A549 (cell line): Measurements from ENCODE around the gene ZNF511. TPM values are rescaled to one million over a fixed set of nuclear protein-coding genes. Genes with fewer than 3 reads are reported as not detected.
"Not testable (repeated sequence)": the region's sequence is repeated elsewhere in the genome, so short reads cannot be mapped to it uniquely, and the experiment has no call there.

ENCODE experiments used
- ATAC-seq, 2 experiments: fragments of 200-7000 bp in 1 of 2; fragments of >200 bp in 1 of 2; cut with Nextera tagmentation in 1 of 2; cut with Tn5 transposase in 1 of 2; 3 replicates each; pipeline versions ENCODE4 v1.8.0 to v1.9.1; 2018 to 2020; ENCODE audit warnings: mild to moderate bottlenecking in 1 of 2, moderate library complexity in 1 of 2
- CTCF ChIA-PET: fragments of 300-600 bp; sonication (Branson Sonifier 250); formaldehyde crosslinking; extraction: SDS; loops from one replicate; lab custom pipeline; 2021; ENCODE audit warnings: antibody characterized with exemption, inconsistent platforms; lab: Yijun Ruan, JAX
- POLR2A ChIA-PET: fragments of 350-600 bp; formaldehyde crosslinking; extraction: SDS; loops from one replicate; lab custom pipeline; 2021; ENCODE audit warnings: antibody characterized with exemption, inconsistent platforms; lab: Yijun Ruan, JAX
- DNase-seq, 2 experiments: peaks; one replicate each; pipeline versions ENCODE4 v3.0.0 to v3.0.0-alpha.2; 2011 to 2016; ENCODE audit warnings: low read depth in 1 of 2, low spot score in 1 of 2
- FAIRE-seq: peaks from 2 replicates; lab custom pipeline; 2011; peaks lifted over from hg19 to GRCh38; lab: Jason Lieb, UNC
- H3K27ac ChIP-seq, 2 experiments: fragments of >200 bp; sonication (Bioruptor Twin); formaldehyde crosslinking; 3 replicates each; pipeline ENCODE4 v1.5.1; 2016 to 2017
- H3K4me1 ChIP-seq: fragments of >200 bp; sonication (Bioruptor Twin); formaldehyde crosslinking; 3 replicates; pipeline ENCODE4 v1.6.1; 2016
- H3K4me2 ChIP-seq: fragments of >200 bp; sonication (Bioruptor Twin); formaldehyde crosslinking; 3 replicates; pipeline ENCODE4 v1.6.1; 2016
- H3K4me3 ChIP-seq: fragments of >200 bp; sonication (Bioruptor Twin); formaldehyde crosslinking; 3 replicates; pipeline ENCODE4 v1.5.1; 2016
- H3K9me3 ChIP-seq: fragments of >200 bp; sonication (Bioruptor Twin); formaldehyde crosslinking; 3 replicates; pipeline ENCODE4 v1.6.1; 2016
- CHD4 ChIP-seq: fragments of 200-600 bp; sonication (generic); IDR thresholded peaks from 2 replicates; pipeline ENCODE4 v1.6.1; 2016; ENCODE audit warnings: antibody characterized with exemption, mild to moderate bottlenecking, borderline replicate concordance
- EHF ChIP-seq: fragments of 250-450 bp; sonication (Bioruptor Pico); IDR thresholded peaks from 2 replicates; pipeline ENCODE4 v1.5.0; 2020; ENCODE audit warnings: mild to moderate bottlenecking
- ESRRA ChIP-seq: fragments of 150-350 bp; IDR thresholded peaks from 2 replicates; pipeline ENCODE4 v1.6.1; 2014; ENCODE audit warnings: mild to moderate bottlenecking, low read length, borderline replicate concordance
- HDAC2 ChIP-seq: fragments of 200-600 bp; sonication (generic); IDR thresholded peaks from 2 replicates; pipeline ENCODE4 v1.6.1; 2016
- HEYL ChIP-seq: fragments of 250-450 bp; sonication (Bioruptor Pico); IDR thresholded peaks from 2 replicates; pipeline ENCODE4 v1.8.0; 2021; ENCODE audit warnings: mild to moderate bottlenecking, moderate library complexity
- HOXB13 ChIP-seq: fragments of 250-450 bp; sonication (Bioruptor Pico); IDR thresholded peaks from 2 replicates; pipeline ENCODE4 v1.5.0; 2020; ENCODE audit warnings: low read depth, mild to moderate bottlenecking, moderate library complexity
- HOXB5 ChIP-seq: fragments of 250-450 bp; sonication (Bioruptor Pico); IDR thresholded peaks from 2 replicates; pipeline ENCODE4 v1.5.0; 2020; ENCODE audit warnings: mild to moderate bottlenecking, moderate library complexity
- MAFK ChIP-seq: fragments of 450-650 bp; IDR thresholded peaks from 2 replicates; pipeline ENCODE4 v1.6.1; 2014; ENCODE audit not compliant: partially characterized antibody
- NPAS2 ChIP-seq: fragments of 250-450 bp; sonication (Bioruptor Pico); IDR thresholded peaks from 2 replicates; pipeline ENCODE4 v1.8.0; 2022; ENCODE audit warnings: mild to moderate bottlenecking, moderate library complexity, borderline replicate concordance
- NR3C1 ChIP-seq: fragments of >200 bp; sonication (Bioruptor Twin); formaldehyde crosslinking; IDR thresholded peaks from 3 replicates; pipeline ENCODE4 v1.6.1; 2017
- POLR2A ChIP-seq: IDR thresholded peaks from 2 replicates; pipeline ENCODE4 v1.6.1; 2012; ENCODE audit warnings: mild to moderate bottlenecking, low read length
- POLR2AphosphoS2 ChIP-seq: conservative IDR thresholded peaks from 2 replicates; pipeline ENCODE4 v1.6.1; 2012; ENCODE audit warnings: low read length, improper control_type of control experiment, inconsistent platforms
- RAD21 ChIP-seq, 2 experiments: fragments of >200 bp in 1 of 2; sonication (Bioruptor Twin) in 1 of 2; formaldehyde crosslinking in 1 of 2; IDR thresholded peaks in 1 of 2; conservative IDR thresholded peaks in 1 of 2; 2 replicates in 1 of 2; 3 replicates in 1 of 2; pipeline ENCODE4 v1.6.1; 2012 to 2018; ENCODE audit warnings: inconsistent platforms in 1 of 2
- RFX5 ChIP-seq: fragments of 450-650 bp; IDR thresholded peaks from 2 replicates; pipeline ENCODE4 v1.7.1; 2014; ENCODE audit warnings: antibody characterized with exemption, mild to moderate bottlenecking, moderate library complexity
- USF2 ChIP-seq: fragments of 450-650 bp; IDR thresholded peaks from 2 replicates; pipeline ENCODE4 v1.6.1; 2014; ENCODE audit warnings: antibody characterized with exemption
- ZC3H11A ChIP-seq: fragments of 450-650 bp; IDR thresholded peaks from 2 replicates; pipeline ENCODE4 v1.6.1; 2014; ENCODE audit warnings: antibody characterized with exemption, mild to moderate bottlenecking
- WGBS: methylation state at CpG from one replicate; pipeline ENCODE4 v1.1.6; 2017; ENCODE audit errors: missing lambda C conversion rate; 5-methylcytosine and 5-hydroxymethylcytosine counted together
- polyA plus RNA-seq, 4 experiments: library from polyadenylated mRNA; depleted of rRNA in 3 of 4; stranded (reverse); fragments of >200 nt; fragmentation: RNase III in 1 of 4; extraction: RNeasy Plus Mini Kit Qiagen cat#74134 plus additional on column Dnase treatment in 1 of 4; gene quantifications; 2 replicates in 3 of 4; 3 replicates in 1 of 4; pipeline ENCODE4 v1.2.3, GENCODE V29; 2011 to 2017
- TF ChIP-seq, protein P1 (sequence below): fragments of 250-450 bp; sonication (Bioruptor Pico); IDR thresholded peaks from 2 replicates; pipeline ENCODE4 v1.5.0; 2021; ENCODE audit warnings: mild to moderate bottlenecking, moderate library complexity, borderline replicate concordance
- TF ChIP-seq, protein P2 (sequence below): fragments of 150-350 bp; IDR thresholded peaks from 2 replicates; pipeline ENCODE4 v1.6.1; 2014; ENCODE audit warnings: low read depth, mild to moderate bottlenecking, low read length

The ZNF511 gene
- polyA plus RNA-seq, 2 of the 4 experiments (the other 2 are of a cell fraction) = 40.2 to 43.6 TPM

GRCh38 chr10:133320852-133321422 lies 12.2 kb downstream of the ZNF511 start:
- H3K4me3 ChIP-seq, POLR2A ChIA-PET, DNase-seq, H3K4me2 ChIP-seq, FAIRE-seq, H3K27ac ChIP-seq, ATAC-seq, H3K9me3 ChIP-seq: not testable (repeated sequence)
- CTCF ChIA-PET = interaction anchor here (0.6 to 4.0 kb wide), 6 partner anchors 8 to 652 kb away, joined by 3 to 56 read pairs (median 4); no protein-coding TSS in a partner anchor
- peak; percentile 96 for TF ChIP-seq MAFK
- peaks cover 15% of the 10 kb centered on the region for H3K4me1 ChIP-seq
- WGBS = 76% methylated on average over 6 of the region's 6 CpGs

DNA sequence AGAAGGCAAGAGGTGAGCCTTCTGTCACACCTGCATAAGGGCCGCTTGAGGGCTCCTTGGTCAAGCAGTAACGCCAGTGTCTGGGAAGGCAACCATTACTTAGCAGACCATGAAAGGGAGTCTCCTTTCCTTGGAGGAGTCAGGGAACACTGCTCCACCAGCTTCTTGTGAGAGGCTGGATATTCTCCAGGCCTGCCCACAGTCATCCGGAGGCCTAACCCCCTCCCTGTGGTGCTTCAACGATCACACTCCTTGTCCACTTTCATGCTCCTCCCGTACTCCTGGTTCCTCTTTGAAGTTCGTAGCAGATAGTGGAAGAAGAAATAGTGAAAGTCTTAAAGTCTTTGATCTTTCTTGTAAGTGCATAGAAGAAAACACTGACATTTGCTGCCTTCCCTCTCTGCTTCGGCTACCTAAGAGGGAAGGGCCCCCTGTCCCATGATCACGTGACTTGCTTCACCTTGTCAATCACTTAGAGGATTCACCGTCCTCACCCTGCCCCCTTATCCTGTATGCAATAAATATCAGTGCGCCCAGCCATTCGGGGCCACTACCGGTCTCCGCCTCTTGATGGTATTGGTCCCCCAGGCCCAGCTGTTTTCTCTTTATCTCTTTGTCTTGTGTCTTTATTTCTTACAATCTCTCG lies 13.5 kb downstream of the ZNF511 start:
- FAIRE-seq = not testable (repeated sequence)
- CTCF ChIA-PET = interaction anchor here (1.8 to 4.0 kb wide), 3 partner anchors 7 to 15 kb away, joined by 5 to 56 read pairs (median 10); no protein-coding TSS in a partner anchor

GRCh38 chr10:133324198-133324792 lies 15.6 kb downstream of the ZNF511 start:
- DNase-seq = peak; percentile 69 to 77
- Histone ChIP-seq H3K4me2 (peak overlapping the region; percentile 68), H3K27ac (peak overlapping the region; percentile 64 to 76), H3K4me1 (peaks cover 24% of the 10 kb centered on the region), H3K9me3 (no peaks in the 10 kb centered on the region; the same call in 2 of the 3 replicates), H3K4me3 (peak overlapping the region; percentile 36)
- ChIA-PET POLR2A (interaction anchor here (0.6 kb wide), 1 partner anchor 37 kb away, joined by 4 read pairs; no protein-coding TSS in a partner anchor), CTCF (interaction anchor here (1.3 to 1.5 kb wide), 3 partner anchors 9 to 16 kb away, joined by 3 to 9 read pairs (median 4); no protein-coding TSS in a partner anchor)
- ATAC-seq = peak; percentile 69 to 80
- WGBS = 20% methylated on average over 1 of the region's 13 CpGs
- no peak for FAIRE-seq
- TF ChIP-seq RAD21 (conservative IDR thresholded peaks at IDR 0.05 in 1 of 2, IDR thresholded peaks at IDR 0.05 in 1 of 2) = no peak

More for the DNA sequence above, 13.5 kb downstream of the ZNF511 start:
- H3K4me2 ChIP-seq, ATAC-seq, H3K9me3 ChIP-seq, POLR2A ChIA-PET, H3K4me3 ChIP-seq, H3K27ac ChIP-seq, DNase-seq: not testable (repeated sequence)
- H3K4me1 ChIP-seq = peaks cover 20% of the 10 kb centered on the region
- 75% methylated on average over 12 of the region's 14 CpGs for WGBS

GRCh38 chr10:133324857-133325260 lies 16.1 kb downstream of the ZNF511 start:
- no peak for DNase-seq
- H3K4me3 ChIP-seq = peak overlapping the region; percentile 44
- no peak for TF ChIP-seq NPAS2 (CRISPR knock-in tag)
- TF ChIP-seq, protein P1, sequence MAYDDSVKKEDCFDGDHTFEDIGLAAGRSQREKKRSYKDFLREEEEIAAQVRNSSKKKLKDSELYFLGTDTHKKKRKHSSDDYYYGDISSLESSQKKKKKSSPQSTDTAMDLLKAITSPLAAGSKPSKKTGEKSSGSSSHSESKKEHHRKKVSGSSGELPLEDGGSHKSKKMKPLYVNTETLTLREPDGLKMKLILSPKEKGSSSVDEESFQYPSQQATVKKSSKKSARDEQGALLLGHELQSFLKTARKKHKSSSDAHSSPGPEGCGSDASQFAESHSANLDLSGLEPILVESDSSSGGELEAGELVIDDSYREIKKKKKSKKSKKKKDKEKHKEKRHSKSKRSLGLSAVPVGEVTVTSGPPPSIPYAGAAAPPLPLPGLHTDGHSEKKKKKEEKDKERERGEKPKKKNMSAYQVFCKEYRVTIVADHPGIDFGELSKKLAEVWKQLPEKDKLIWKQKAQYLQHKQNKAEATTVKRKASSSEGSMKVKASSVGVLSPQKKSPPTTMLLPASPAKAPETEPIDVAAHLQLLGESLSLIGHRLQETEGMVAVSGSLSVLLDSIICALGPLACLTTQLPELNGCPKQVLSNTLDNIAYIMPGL (CRISPR knock-in tag) = no peak
- TF ChIP-seq, all 56 proteins: peak for 0
- FAIRE-seq (no peak), ATAC-seq (no peak)
- WGBS = 56% methylated on average over 3 of the region's 20 CpGs
- CTCF ChIA-PET = interaction anchor here (0.9 to 1.5 kb wide), 3 partner anchors 10 to 17 kb away, joined by 3 to 9 read pairs (median 3); no protein-coding TSS in a partner anchor
- peak overlapping the region in 1 of 2 experiments; percentile 75; a peak in 4 of 6 replicates for H3K27ac ChIP-seq
- no peaks in the 10 kb centered on the region; the same call in 2 of the 3 replicates for H3K9me3 ChIP-seq
- peak overlapping the region; percentile 68 for H3K4me2 ChIP-seq
- H3K4me1 ChIP-seq = peaks cover 27% of the 10 kb centered on the region
- POLR2A ChIA-PET = no interaction called here

- peaks cover 27% of the 10 kb centered on the region for H3K4me1 ChIP-seq
- no peak for DNase-seq
- no peaks in the 10 kb centered on the region; the same call in 2 of the 3 replicates for H3K9me3 ChIP-seq
- ChIA-PET POLR2A (no interaction called here), CTCF (interaction anchor here (0.9 kb wide), 1 partner anchor 12 kb away, joined by 3 read pairs; no protein-coding TSS in a partner anchor)
- 46% methylated on average over 49 of the region's 91 CpGs for WGBS
- peak overlapping the region; percentile 68 for H3K4me2 ChIP-seq
- no peak; a peak in 1 of 6 replicates for ATAC-seq
- peak overlapping the region; percentile 15 to 75; a peak in 4 of 6 replicates for H3K27ac ChIP-seq
- peak overlapping the region; percentile 44 for H3K4me3 ChIP-seq
- FAIRE-seq = no peak
- TF ChIP-seq ESRRA (no peak), NPAS2 (CRISPR knock-in tag) (no peak), EHF (CRISPR knock-in tag) (no peak), RFX5 (no peak), USF2 (no peak), POLR2A (no peak), HOXB13 (CRISPR knock-in tag) (no peak), POLR2AphosphoS2 (no peak), CHD4 (no peak), HOXB5 (CRISPR knock-in tag) (no peak), ZC3H11A (no peak), HEYL (CRISPR knock-in tag) (no peak), HDAC2 (no peak), NR3C1 (no peak)
- TF ChIP-seq, protein P2, sequence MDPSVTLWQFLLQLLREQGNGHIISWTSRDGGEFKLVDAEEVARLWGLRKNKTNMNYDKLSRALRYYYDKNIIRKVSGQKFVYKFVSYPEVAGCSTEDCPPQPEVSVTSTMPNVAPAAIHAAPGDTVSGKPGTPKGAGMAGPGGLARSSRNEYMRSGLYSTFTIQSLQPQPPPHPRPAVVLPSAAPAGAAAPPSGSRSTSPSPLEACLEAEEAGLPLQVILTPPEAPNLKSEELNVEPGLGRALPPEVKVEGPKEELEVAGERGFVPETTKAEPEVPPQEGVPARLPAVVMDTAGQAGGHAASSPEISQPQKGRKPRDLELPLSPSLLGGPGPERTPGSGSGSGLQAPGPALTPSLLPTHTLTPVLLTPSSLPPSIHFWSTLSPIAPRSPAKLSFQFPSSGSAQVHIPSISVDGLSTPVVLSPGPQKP = no peak
These were observed 16.9 kb downstream of the ZNF511 start for GRCh38 chr10:133325440-133326222.
